Mucosa of rectum (tissue), 2 donors: ENCODE measurements around the gene FHIT.

ENCODE experiments used
- H3K27ac ChIP-seq, 2 donors: one replicate each; pipeline ENCODE4 v1.7.0; 2013; ENCODE audit warnings: inconsistent platforms in 2 of 2, low read depth in 2 of 2, low read length in 2 of 2
- H3K27me3 ChIP-seq, 2 donors: one replicate each; pipeline ENCODE4 v1.7.0; 2013; ENCODE audit warnings: low read length in 2 of 2; ENCODE audit not compliant: control insufficient read depth in 2 of 2, insufficient read depth in 2 of 2
- H3K36me3 ChIP-seq, 2 donors: one replicate each; pipeline ENCODE4 v1.7.0; 2013; ENCODE audit warnings: low read length in 2 of 2; ENCODE audit not compliant: control insufficient read depth in 2 of 2, insufficient read depth in 2 of 2
- H3K4me1 ChIP-seq, 2 donors: one replicate each; pipeline ENCODE4 v1.7.0; 2013; ENCODE audit warnings: low read length in 2 of 2, mild to moderate bottlenecking in 1 of 2; ENCODE audit not compliant: control insufficient read depth in 2 of 2, insufficient read depth in 2 of 2
- H3K4me3 ChIP-seq, 2 donors: one replicate each; pipeline ENCODE4 v1.7.0; 2013; ENCODE audit warnings: low read length in 2 of 2
- H3K9ac ChIP-seq, 2 donors: one replicate each; pipeline ENCODE4 v1.7.0; 2013; ENCODE audit warnings: low read length in 2 of 2, low read depth in 1 of 2, mild to moderate bottlenecking in 1 of 2
- H3K9me3 ChIP-seq, 2 donors: one replicate each; pipeline ENCODE4 v1.7.0; 2013; ENCODE audit warnings: low read length in 2 of 2; ENCODE audit not compliant: control insufficient read depth in 2 of 2
- donor health status: healthy.
- donor health status: Normal muscosa, but diverticular disease.

Gene FHIT

GRCh38 chr3:59802045-59802444, 1449.2 kb downstream of the FHIT start:
- Histone ChIP-seq H3K27ac (no peak overlapping the region), H3K9ac (no peak overlapping the region), H3K36me3 (no peaks in the 10 kb centered on the region), H3K27me3 (no peaks in the 10 kb centered on the region), H3K9me3 (no peaks in the 10 kb centered on the region), H3K4me1 (no peaks in the 10 kb centered on the region), H3K4me3 (no peak overlapping the region)

GRCh38 chr3:59800481-59800880, 1450.8 kb downstream of the FHIT start:
- Histone ChIP-seq H3K9me3 (no peaks in the 10 kb centered on the region), H3K4me1 (no peaks in the 10 kb centered on the region), H3K9ac (no peak overlapping the region), H3K27ac (no peak overlapping the region), H3K27me3 (no peaks in the 10 kb centered on the region), H3K4me3 (no peak overlapping the region), H3K36me3 (no peaks in the 10 kb centered on the region)

DNA sequence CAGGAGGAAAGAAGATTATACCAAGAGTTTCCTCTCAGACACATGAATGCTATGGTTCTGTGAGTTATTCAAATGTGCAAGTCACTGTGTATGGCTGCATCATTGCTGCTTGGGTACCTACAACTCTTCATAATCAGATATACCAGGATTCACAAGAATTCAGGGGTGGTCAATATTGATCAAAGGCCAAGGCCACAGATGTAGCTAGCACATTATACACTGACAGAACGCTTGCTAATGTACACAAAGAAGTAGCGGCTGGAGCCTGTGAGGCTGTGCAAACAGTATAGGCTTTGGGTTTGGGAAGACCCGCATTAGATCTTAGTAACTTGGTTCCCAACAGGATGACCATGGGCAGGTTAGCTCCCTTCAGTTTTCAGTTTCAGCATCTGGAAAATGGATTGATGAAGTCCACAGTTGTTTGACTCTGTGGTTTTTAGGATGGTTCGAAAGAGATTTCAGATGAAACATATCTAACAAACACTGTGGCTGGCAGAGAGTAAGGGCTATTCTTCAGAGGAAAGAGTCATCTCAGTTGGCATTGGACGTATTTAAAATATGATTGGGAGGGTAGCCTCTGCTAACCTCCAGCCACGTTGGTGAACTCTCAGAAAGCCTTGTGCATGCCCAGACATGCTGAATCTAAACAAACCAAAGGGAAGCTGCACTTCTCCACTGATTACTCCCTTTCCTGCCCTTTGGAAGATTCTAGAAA, 1452.7 kb downstream of the FHIT start:
- Histone ChIP-seq H3K9me3 (no peaks in the 10 kb centered on the region), H3K4me3 (no peak overlapping the region), H3K27ac (no peak overlapping the region), H3K4me1 (no peaks in the 10 kb centered on the region), H3K9ac (no peak overlapping the region), H3K36me3 (no peaks in the 10 kb centered on the region), H3K27me3 (no peaks in the 10 kb centered on the region)

DNA sequence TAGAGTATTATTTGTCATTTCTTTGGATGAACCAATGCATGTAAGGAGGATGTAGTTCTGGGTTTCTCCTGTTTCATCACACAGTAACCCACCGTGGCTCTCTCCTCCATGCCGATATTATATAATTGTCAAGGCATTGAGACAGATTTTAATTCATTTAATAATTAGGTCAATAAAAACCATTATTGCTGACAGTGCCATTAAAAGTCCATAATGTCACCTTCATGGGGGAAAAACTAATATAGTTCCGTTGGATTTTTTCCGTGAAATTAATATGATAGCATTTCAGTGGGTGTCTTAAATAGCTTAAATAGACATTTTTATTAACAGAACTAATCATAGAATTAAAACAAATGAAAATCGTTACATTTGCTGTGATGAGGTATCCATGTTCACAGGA, 1453.7 kb downstream of the FHIT start:
- no peaks in the 10 kb centered on the region for H3K27me3 ChIP-seq
- no peak overlapping the region for H3K9ac ChIP-seq
- no peak overlapping the region for H3K27ac ChIP-seq
- no peaks in the 10 kb centered on the region for H3K36me3 ChIP-seq
- H3K4me1 ChIP-seq, result no peaks in the 10 kb centered on the region
- no peaks in the 10 kb centered on the region for H3K9me3 ChIP-seq
- no peak overlapping the region for H3K4me3 ChIP-seq

DNA sequence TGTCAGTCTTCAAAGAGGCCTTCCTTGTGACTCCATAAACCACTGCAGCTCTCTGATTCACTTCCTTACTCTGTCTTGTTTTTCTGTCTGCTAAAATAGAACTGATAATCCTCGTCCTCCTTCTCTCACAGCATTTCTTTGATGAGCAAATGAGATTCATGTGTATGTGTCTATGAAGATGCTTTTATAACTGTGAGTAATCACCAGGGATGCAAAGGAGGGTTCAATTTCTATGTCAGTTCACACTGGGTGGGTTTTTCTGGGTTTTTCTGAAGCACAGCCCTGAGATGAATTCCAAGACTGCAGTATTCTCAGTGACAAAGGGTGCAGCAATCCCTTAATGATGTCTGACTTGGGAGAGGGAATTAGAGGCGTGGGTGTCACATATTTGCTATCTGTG, 1454.8 kb downstream of the FHIT start:
- no peaks in the 10 kb centered on the region for H3K36me3 ChIP-seq
- no peak overlapping the region for H3K9ac ChIP-seq
- H3K4me1 ChIP-seq, result no peaks in the 10 kb centered on the region
- H3K27me3 ChIP-seq, result no peaks in the 10 kb centered on the region
- H3K9me3 ChIP-seq, result no peaks in the 10 kb centered on the region
- H3K27ac ChIP-seq, result no peak overlapping the region
- H3K4me3 ChIP-seq, result no peak overlapping the region

GRCh38 chr3:59795756-59796155, 1455.5 kb downstream of the FHIT start:
- Histone ChIP-seq H3K9ac (no peak overlapping the region), H3K36me3 (no peaks in the 10 kb centered on the region), H3K4me3 (no peak overlapping the region), H3K27me3 (no peaks in the 10 kb centered on the region), H3K9me3 (no peaks in the 10 kb centered on the region), H3K4me1 (no peaks in the 10 kb centered on the region), H3K27ac (no peak overlapping the region)

DNA sequence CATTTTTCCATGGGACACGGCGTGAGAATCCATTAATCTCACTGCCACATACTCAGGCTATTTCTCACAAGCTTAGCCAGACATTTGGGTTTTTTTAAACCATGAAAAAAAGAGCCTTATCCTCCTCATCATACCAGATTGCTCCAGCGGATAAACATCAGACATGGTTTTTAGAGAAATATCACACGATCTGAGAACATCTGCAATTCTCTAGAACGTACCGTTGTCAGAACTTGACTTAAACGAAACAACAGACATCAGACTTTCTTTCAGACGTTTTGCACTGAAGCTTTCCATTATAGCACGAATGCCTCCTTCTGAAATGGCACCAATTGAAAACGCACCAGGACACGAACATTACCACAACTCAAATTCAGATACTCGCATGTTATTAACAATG, 1457.3 kb downstream of the FHIT start:
- no peak overlapping the region for H3K9ac ChIP-seq
- no peaks in the 10 kb centered on the region for H3K9me3 ChIP-seq
- H3K27me3 ChIP-seq, result no peaks in the 10 kb centered on the region
- no peaks in the 10 kb centered on the region for H3K36me3 ChIP-seq
- H3K4me1 ChIP-seq, result no peaks in the 10 kb centered on the region
- no peak overlapping the region for H3K4me3 ChIP-seq
- no peak overlapping the region for H3K27ac ChIP-seq

DNA sequence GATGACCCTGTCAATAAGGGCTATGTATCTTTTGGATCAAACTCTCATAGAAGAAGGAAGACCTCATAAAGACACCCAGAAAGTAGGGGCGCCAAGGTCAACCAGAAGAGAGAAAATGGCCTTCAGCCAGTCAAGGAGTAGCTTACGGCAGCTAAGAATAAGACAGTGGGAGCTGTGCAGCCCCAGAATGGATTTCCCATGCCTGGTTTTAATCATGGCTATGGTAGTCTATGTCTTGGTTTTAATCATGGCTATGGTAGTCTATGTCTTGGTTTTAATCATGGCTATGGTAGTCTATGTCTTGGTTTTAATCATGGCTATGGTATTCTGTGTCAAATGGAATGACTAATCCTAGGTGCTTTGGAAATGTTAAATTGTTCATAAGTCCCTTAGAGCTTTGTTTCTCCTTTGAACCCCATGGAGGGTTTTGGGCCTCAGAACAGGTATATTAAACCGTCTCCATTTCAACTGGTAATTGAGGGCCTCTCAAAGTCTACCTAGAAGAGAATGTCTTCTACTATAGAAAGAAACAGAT, 1459.4 kb downstream of the FHIT start:
- H3K9me3 ChIP-seq, result no peaks in the 10 kb centered on the region
- no peak overlapping the region for H3K27ac ChIP-seq
- no peak overlapping the region for H3K4me3 ChIP-seq
- no peaks in the 10 kb centered on the region for H3K36me3 ChIP-seq
- H3K9ac ChIP-seq, result no peak overlapping the region
- no peaks in the 10 kb centered on the region for H3K4me1 ChIP-seq
- H3K27me3 ChIP-seq, result no peaks in the 10 kb centered on the region

DNA sequence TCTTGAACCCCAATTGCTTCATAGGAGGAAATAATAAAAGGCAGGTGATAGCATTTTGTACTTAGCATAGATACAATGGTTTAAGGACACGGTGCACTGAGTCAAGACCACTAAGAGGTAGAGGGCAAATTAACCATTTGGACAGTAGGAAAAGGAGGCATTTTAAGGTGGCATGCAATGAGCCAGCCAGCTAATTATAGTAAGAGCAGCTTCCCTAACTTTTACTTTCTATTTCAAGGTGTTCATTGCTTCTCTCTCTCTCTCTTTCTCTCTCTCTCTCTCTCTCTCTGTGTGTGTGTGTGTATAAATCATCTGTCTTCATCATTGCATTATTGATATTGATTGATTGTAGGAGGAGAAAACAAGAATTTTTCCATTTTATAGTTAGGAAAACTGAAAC, 1461.0 kb downstream of the FHIT start:
- H3K27ac ChIP-seq, result no peak overlapping the region
- no peaks in the 10 kb centered on the region for H3K36me3 ChIP-seq
- no peak overlapping the region for H3K9ac ChIP-seq
- no peaks in the 10 kb centered on the region for H3K4me1 ChIP-seq
- H3K27me3 ChIP-seq, result no peaks in the 10 kb centered on the region
- H3K4me3 ChIP-seq, result no peak overlapping the region
- H3K9me3 ChIP-seq, result no peaks in the 10 kb centered on the region

GRCh38 chr3:59788801-59789200, 1462.5 kb downstream of the FHIT start:
- H3K27ac ChIP-seq, result no peak overlapping the region
- no peaks in the 10 kb centered on the region for H3K9me3 ChIP-seq
- H3K9ac ChIP-seq, result no peak overlapping the region
- no peak overlapping the region for H3K4me3 ChIP-seq
- no peaks in the 10 kb centered on the region for H3K4me1 ChIP-seq
- H3K27me3 ChIP-seq, result no peaks in the 10 kb centered on the region
- H3K36me3 ChIP-seq, result no peaks in the 10 kb centered on the region
